Measurements from ENCODE around the gene ASB2.

The ASB2 gene

GRCh38 chr14:93945070-93945399 lies 31.3 kb downstream of the ASB2 start:
- DNase-seq = no peak

DNA sequence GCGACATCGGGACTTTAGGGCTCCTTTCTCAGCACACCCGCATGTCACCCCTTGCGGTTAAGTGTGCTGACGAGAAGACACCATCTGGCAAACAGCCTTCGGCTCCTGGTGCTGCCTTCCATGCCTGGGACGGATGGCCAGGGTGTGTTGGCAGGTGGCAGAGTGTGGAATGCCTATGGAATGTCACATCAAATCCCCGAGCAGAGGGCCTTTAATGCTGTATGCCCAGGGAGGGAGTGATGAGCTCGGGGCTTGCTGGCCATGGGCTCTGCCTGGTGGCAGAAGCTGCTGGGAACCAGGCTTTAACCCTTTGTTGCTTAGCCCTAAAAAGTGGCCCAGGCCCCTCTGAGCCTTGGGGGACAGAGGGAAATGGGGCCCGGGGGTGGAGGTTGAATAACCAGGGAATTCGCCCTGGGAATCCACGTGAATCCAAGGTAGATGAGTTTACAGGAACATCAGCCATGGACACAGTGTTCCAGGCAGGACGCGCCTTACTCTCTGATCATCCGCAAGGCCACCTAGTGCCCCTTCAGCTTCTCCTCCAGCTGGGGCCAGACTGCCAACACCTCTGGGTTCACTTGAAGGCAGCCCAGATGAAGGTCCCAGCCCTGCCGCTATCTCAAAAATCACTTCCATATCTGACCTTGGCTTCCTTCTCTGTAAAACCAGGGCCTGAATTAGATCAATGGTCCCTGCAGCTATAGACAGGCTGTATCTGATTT lies 31.9 kb downstream of the ASB2 start:
- no peak for DNase-seq

- DNase-seq = no peak
These were observed 32.4 kb downstream of the ASB2 start for GRCh38 chr14:93943930-93944329.

- DNase-seq = no peak
These were observed 33.3 kb downstream of the ASB2 start for GRCh38 chr14:93943052-93943451.

GRCh38 chr14:93941293-93941910 lies 35.0 kb downstream of the ASB2 start:
- DNase-seq = peak; percentile 83

- DNase-seq = no peak
These were observed 35.9 kb downstream of the ASB2 start for GRCh38 chr14:93940437-93940836.

GRCh38 chr14:93939304-93940229 lies 36.8 kb downstream of the ASB2 start:
- DNase-seq = no peak

DNA sequence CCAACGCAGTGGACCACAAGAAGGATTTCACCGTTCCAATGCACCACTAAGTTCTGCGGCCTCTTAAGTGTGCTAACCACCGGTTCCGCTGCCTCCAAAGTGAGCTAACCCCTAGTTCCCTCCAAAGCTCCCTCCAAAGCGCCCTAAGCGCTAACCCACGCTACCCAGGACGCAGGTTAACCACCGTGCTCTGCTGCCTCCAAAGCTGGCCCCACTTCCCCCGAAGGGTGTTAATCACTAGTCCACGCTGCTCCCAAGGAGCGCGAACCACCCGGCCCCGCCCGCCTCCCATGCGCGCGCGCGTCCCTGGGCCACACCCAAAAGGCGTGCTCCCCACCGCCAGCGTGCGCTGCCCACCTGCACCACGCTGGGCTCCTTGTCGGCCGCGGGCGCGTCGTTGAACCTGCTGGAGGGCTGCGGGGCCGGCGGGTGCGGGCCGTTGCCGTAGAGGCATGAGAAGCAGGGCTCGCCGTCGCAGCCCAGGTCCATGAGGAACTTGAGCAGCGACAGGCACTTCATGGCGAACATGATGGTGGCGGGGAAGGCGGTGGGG lies 37.5 kb downstream of the ASB2 start:
- DNase-seq = no peak

- no peak for DNase-seq
These were observed 38.9 kb downstream of the ASB2 start for GRCh38 chr14:93937519-93937918.

DNA sequence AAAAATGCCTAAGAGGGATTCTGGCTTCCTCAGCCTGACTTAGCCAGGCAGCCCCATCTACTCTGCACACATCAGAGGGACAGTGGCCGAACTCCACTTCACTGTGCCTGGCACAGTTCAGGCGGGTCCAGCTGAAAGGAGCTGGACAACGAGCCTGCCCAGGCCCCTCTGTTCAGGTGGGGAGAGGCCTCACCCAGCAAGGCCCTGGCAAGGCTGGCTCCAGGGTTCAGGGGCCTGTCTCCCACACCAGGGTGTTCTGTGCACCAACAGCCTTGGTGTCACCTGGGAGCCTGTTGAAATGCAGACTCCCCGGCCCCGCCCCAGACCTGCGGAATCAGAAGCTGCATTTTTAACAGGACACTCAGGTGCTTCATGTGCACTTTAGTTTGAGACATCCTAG lies 39.4 kb downstream of the ASB2 start:
- DNase-seq = no peak

- no peak for DNase-seq
These were observed 40.1 kb downstream of the ASB2 start for GRCh38 chr14:93936245-93936644.

- no peak for DNase-seq
These were observed 41.2 kb downstream of the ASB2 start for GRCh38 chr14:93935213-93935612.

DNA sequence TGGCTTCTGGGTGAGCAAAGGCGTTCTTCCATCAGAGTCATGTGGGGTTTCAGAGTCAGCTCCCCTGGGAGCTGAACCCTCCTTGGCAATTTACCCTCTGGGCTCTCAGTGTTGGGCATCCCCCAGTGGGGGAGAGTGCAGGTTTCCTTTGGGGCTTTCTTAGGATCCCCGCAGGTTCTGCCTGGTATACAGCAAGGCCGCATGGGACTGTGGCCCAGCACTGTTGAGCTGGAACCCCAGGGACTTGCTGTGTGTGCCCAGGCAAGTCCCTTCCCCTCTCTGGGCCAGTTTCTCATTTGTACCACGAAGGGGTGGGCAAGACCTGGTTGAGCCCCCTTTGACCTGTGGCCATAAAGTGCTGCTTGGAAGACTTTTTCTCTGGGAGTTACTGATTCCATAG lies 43.7 kb downstream of the ASB2 start:
- no peak for DNase-seq

DNA sequence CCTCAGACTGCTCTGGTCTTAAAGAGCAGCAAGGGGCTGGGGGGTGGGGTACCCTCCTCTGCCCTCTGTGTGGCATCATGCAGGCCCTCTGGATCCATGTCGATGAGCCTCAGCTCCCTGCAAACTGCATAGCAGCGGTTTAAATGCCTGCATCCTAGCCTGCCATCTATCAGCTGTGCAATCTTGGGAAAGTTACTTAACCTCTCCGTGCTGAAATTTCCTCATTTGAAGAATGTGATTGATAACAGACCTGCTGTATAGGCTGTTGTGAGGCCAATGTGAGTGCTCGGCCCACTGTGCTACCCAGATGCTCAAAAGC lies 45.4 kb downstream of the ASB2 start:
- no peak for DNase-seq

DNA sequence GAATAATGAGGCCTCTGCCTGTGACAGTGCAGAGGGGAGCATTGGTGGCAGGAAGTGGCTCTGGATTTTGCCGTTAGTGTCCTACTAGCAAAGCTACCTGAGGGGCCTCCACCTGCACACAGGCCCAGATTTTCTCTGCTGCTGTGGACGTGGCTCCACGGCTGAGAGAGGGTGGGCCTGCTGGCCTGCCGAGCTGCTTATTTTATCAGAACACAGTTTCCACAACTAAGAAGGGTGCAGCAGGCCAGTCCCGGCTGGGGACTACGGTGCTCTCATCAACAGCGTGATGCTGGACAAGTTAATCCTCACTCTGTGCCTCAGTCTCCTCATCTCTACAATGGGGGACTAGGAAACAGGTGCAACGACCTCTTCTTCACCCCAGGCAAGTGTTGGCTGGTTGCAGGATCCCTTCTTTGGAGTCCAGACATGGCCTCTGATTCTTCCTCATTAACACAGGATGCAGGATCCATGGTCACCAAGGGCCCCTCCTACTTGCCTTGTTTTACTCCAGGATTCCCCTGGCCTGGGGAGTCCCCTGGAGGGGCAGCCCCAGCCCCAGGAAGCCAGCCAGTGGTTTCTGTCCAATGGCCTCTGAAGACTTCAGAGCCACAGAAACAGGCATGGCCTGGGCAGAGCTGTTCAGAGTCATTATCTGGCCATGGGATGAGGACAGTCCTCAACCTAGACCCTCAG lies 45.9 kb downstream of the ASB2 start:
- DNase-seq = no peak

- DNase-seq = no peak
These were observed 46.7 kb downstream of the ASB2 start for GRCh38 chr14:93929657-93930056.

- no peak for DNase-seq
These were observed 47.3 kb downstream of the ASB2 start for GRCh38 chr14:93929048-93929535.

GRCh38 chr14:93928184-93929047 lies 48.0 kb downstream of the ASB2 start:
- DNase-seq = no peak

GRCh38 chr14:93927800-93928145 lies 48.6 kb downstream of the ASB2 start:
- no peak for DNase-seq

DNA sequence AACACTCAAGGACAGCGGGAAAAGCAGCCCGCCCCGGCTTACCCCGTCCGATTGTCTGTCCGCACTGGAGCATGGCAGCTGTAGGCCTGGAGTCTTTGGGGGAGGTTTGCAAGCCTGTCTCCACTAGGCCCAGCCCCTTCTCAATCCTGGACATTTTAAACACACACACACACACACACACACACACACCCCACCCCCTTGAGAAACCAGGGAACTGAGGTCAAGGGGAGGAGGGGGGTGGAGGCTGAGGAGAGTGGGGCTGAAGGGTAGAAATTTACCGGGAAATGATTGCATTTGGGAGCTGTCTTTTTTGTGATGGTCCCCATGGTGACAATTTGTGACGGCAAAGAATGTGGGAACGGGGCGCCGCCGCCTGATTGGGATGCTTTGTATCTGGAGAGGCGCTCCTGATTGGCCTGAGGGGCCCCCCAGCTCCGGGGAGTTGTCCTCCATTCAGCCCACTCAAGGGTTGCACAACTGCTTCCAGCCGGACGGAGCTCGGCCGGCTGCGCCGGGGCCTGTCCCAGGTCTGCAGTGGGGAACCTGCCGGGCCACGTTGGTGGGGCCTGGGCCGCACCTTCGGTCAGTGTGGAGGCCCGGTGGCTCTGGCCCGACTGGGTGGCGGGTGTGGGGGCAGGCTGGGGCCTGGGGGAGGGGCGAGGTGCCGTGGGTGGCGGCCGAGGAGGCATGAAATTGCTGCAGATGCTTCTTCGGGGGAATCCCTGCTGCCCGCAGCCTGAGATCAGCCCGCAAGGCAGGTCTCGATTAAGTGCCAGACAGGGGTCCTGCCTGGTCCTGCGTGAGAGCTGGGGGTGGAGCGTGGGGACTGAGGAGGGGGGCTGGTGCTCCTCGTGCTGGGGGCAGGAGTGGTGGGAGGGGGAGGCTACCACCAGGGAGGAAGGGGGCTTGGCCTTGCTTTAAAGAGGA lies 49.2 kb downstream of the ASB2 start, which contains the start of gene FAM181A:
TSS of gene FAM181A (plus strand) at position 472 of the 927 bp plus-strand sequence. CDS start 942 bp downstream, outside the sequence.
- DNase-seq = no peak

Measured in NCI-H2081 treated with DMSO at 0.1 percent for 48 hours (cell line).